ENCODE data around the gene NEK4.

The NEK4 gene

GRCh38 chr3:52685709-52686691 is 84.7 kb downstream of the NEK4 start, which contains the start of the genes GNL3 and PBRM1 (continued):
- TF ChIP-seq ZBTB48 (tag by site-specific recombination; IDR thresholded peaks at IDR 0.05) (no peak), ZNF292 (tag by site-specific recombination; IDR thresholded peaks at IDR 0.05; ENCODE audit: borderline replicate concordance, low read depth) (no peak), ZNF366 (tag by site-specific recombination; conservative IDR thresholded peaks at IDR 0.05) (no peak), PRDM6 (tag by site-specific recombination; IDR thresholded peaks at IDR 0.05) (no peak), ZSCAN23 (tag by site-specific recombination; IDR thresholded peaks at IDR 0.05) (peak; percentile 39; the same call in 1 of the 2 replicates), ZNF555 (tag by site-specific recombination; conservative IDR thresholded peaks at IDR 0.05) (no peak), ZNF138 (tag by site-specific recombination; IDR thresholded peaks at IDR 0.05; ENCODE audit: borderline replicate concordance) (no peak), ZSCAN5A (tag by site-specific recombination; IDR thresholded peaks at IDR 0.05) (no peak; the same call in 1 of the 2 replicates), REPIN1 (tag by site-specific recombination; IDR thresholded peaks at IDR 0.05; ENCODE audit: low read depth) (0 out of 2 replicates have a peak, but pooled peaks have one; percentile 46), HOXA7 (CRISPR knock-in tag; IDR thresholded peaks at IDR 0.05; ENCODE audit: borderline replicate concordance) (no peak), ZNF664 (tag by site-specific recombination; IDR thresholded peaks at IDR 0.05) (no peak), PRDM2 (tag by site-specific recombination; IDR thresholded peaks at IDR 0.05; ENCODE audit: borderline replicate concordance) (no peak), ZNF248 (tag by site-specific recombination; IDR thresholded peaks at IDR 0.05) (no peak), SALL2 (tag by site-specific recombination; IDR thresholded peaks at IDR 0.05; ENCODE audit: borderline replicate concordance) (no peak), ZBTB44 (tag by site-specific recombination; IDR thresholded peaks at IDR 0.05) (no peak), ZNF157 (tag by site-specific recombination; IDR thresholded peaks at IDR 0.05) (no peak), ZNF433 (tag by site-specific recombination; IDR thresholded peaks at IDR 0.05; ENCODE audit: low read depth) (no peak), ZFP3 (tag by site-specific recombination; IDR thresholded peaks at IDR 0.05; ENCODE audit: low read depth) (no peak), ZBTB8A (tag by site-specific recombination; IDR thresholded peaks at IDR 0.05) (no peak), ZNF660 (tag by site-specific recombination; IDR thresholded peaks at IDR 0.05) (peak; percentile 36; the same call in 1 of the 2 replicates), ZNF785 (tag by site-specific recombination; IDR thresholded peaks at IDR 0.05) (peak; percentile 61; the same call in 1 of the 2 replicates), ZNF354C (tag by site-specific recombination; IDR thresholded peaks at IDR 0.05; ENCODE audit: borderline replicate concordance, low read depth) (no peak), ZNF266 (tag by site-specific recombination; IDR thresholded peaks at IDR 0.05; ENCODE audit: low read depth) (no peak), IKZF3 (tag by site-specific recombination; IDR thresholded peaks at IDR 0.05) (no peak), ZNF24 (tag by site-specific recombination; IDR thresholded peaks at IDR 0.05) (no peak), ZNF571 (tag by site-specific recombination; IDR thresholded peaks at IDR 0.05) (no peak), PRDM1 (tag by site-specific recombination; IDR thresholded peaks at IDR 0.05) (no peak)
